Limb (tissue), 2 donors: ENCODE data around the gene FSD1.
"Not testable (repeated sequence)": the region's sequence is repeated elsewhere in the genome, so short reads cannot be mapped to it uniquely, and the experiment has no call there.

Experiments
- DNase-seq, 2 donors: peaks; one replicate each; pipeline ENCODE4 v3.0.0-alpha.2; 2016; ENCODE audit errors: extremely low spot score in 2 of 2

The FSD1 gene

GRCh38 chr19:4342615-4343369 lies 38.4 kb downstream of the FSD1 start:
- DNase-seq, result peak; percentile 97 to 100

GRCh38 chr19:4343370-4344307 lies 39.2 kb downstream of the FSD1 start, which contains the start of gene MPND:
Gene MPND (plus strand): TSS chr19:4343562. CDS start chr19:4343594, 32 bp downstream.
- peak; percentile 88 to 97 for DNase-seq

GRCh38 chr19:4345342-4346019 lies 41.1 kb downstream of the FSD1 start:
- DNase-seq, result peak in 1 of 2 donors; percentile 29

GRCh38 chr19:4346020-4346383 lies 41.6 kb downstream of the FSD1 start:
- no peak for DNase-seq

- DNase-seq, result no peak
These were observed 43.1 kb downstream of the FSD1 start for GRCh38 chr19:4347521-4347920.

GRCh38 chr19:4349225-4349624 lies 44.8 kb downstream of the FSD1 start:
- not testable (repeated sequence) for DNase-seq

- DNase-seq, result no peak
These were observed 45.7 kb downstream of the FSD1 start for GRCh38 chr19:4350111-4350510.

- DNase-seq, result no peak
These were observed 46.3 kb downstream of the FSD1 start for GRCh38 chr19:4350726-4351125.

- DNase-seq, result peak; percentile 47 to 73
These were observed 48.3 kb downstream of the FSD1 start for GRCh38 chr19:4352701-4353121.

GRCh38 chr19:4354282-4354681 lies 49.9 kb downstream of the FSD1 start:
- no peak for DNase-seq

GRCh38 chr19:4354897-4355296 lies 50.5 kb downstream of the FSD1 start:
- DNase-seq, result peak in 1 of 2 donors; percentile 36

GRCh38 chr19:4357095-4357797 lies 52.8 kb downstream of the FSD1 start:
- DNase-seq, result no peak

- DNase-seq, result no peak
These were observed 53.5 kb downstream of the FSD1 start for GRCh38 chr19:4357921-4358326.

GRCh38 chr19:4358709-4359626 lies 54.6 kb downstream of the FSD1 start:
- DNase-seq, result no peak

GRCh38 chr19:4359627-4360000 lies 55.2 kb downstream of the FSD1 start:
- no peak for DNase-seq

- no peak for DNase-seq
These were observed 55.7 kb downstream of the FSD1 start for GRCh38 chr19:4360081-4360569.

GRCh38 chr19:4360641-4361151 lies 56.3 kb downstream of the FSD1 start:
- DNase-seq, result no peak

GRCh38 chr19:4361152-4362046 lies 57.0 kb downstream of the FSD1 start:
- no peak for DNase-seq
